Activated naive CD8-positive, alpha-beta T cell (primary cell): ENCODE data around the gene IGDCC3.

Experiments
- H3K27ac Mint-ChIP-seq: one replicate; pipeline ENCODE4 v1.8.0; 2021; ENCODE audit warnings: mixed read lengths
- H3K27me3 Mint-ChIP-seq: one replicate; pipeline ENCODE4 v1.8.0; 2021; ENCODE audit warnings: mixed read lengths
- H3K36me3 Mint-ChIP-seq: one replicate; pipeline ENCODE4 v1.8.0; 2021; ENCODE audit warnings: mixed read lengths
- H3K4me1 Mint-ChIP-seq: one replicate; pipeline ENCODE4 v1.8.0; 2021; ENCODE audit warnings: low read depth, mixed read lengths
- H3K4me3 Mint-ChIP-seq: one replicate; pipeline ENCODE4 v1.8.0; 2021; ENCODE audit warnings: mild to moderate bottlenecking, mixed read lengths
- H3K9me3 Mint-ChIP-seq: one replicate; pipeline ENCODE4 v1.8.0; 2021; ENCODE audit warnings: low read depth, mixed read lengths

Gene IGDCC3

GRCh38 chr15:65337436-65338070 is 40.2 kb downstream of the IGDCC3 start:
- Mint-ChIP-seq H3K36me3 (no peaks in the 10 kb centered on the region), H3K27ac (no peak overlapping the region), H3K4me1 (peaks cover 2% of the 10 kb centered on the region), H3K27me3 (peaks cover 4% of the 10 kb centered on the region), H3K4me3 (no peak overlapping the region), H3K9me3 (no peaks in the 10 kb centered on the region)

GRCh38 chr15:65336493-65337435 is 41.0 kb downstream of the IGDCC3 start:
- H3K4me3 Mint-ChIP-seq = no peak overlapping the region
- peaks cover 4% of the 10 kb centered on the region for H3K27me3 Mint-ChIP-seq
- no peaks in the 10 kb centered on the region for H3K36me3 Mint-ChIP-seq
- no peak overlapping the region for H3K27ac Mint-ChIP-seq
- H3K9me3 Mint-ChIP-seq = no peaks in the 10 kb centered on the region
- peaks cover 2% of the 10 kb centered on the region for H3K4me1 Mint-ChIP-seq

GRCh38 chr15:65335278-65336055 is 42.3 kb downstream of the IGDCC3 start:
- no peaks in the 10 kb centered on the region for H3K36me3 Mint-ChIP-seq
- H3K27me3 Mint-ChIP-seq = peaks cover 3% of the 10 kb centered on the region
- no peak overlapping the region for H3K27ac Mint-ChIP-seq
- no peak overlapping the region for H3K4me3 Mint-ChIP-seq
- peaks cover 2% of the 10 kb centered on the region for H3K4me1 Mint-ChIP-seq
- H3K9me3 Mint-ChIP-seq = no peaks in the 10 kb centered on the region

GRCh38 chr15:65334586-65335231 is 43.1 kb downstream of the IGDCC3 start:
- Mint-ChIP-seq H3K9me3 (no peaks in the 10 kb centered on the region), H3K27ac (no peak overlapping the region), H3K4me1 (peaks cover 1% of the 10 kb centered on the region), H3K36me3 (no peaks in the 10 kb centered on the region), H3K4me3 (no peak overlapping the region), H3K27me3 (peaks cover 2% of the 10 kb centered on the region)

GRCh38 chr15:65333856-65334255 is 43.9 kb downstream of the IGDCC3 start:
- no peaks in the 10 kb centered on the region for H3K27me3 Mint-ChIP-seq

GRCh38 chr15:65333148-65333820 is 44.5 kb downstream of the IGDCC3 start:
- no peaks in the 10 kb centered on the region for H3K4me1 Mint-ChIP-seq
- no peaks in the 10 kb centered on the region for H3K27me3 Mint-ChIP-seq
- H3K36me3 Mint-ChIP-seq = no peaks in the 10 kb centered on the region
- H3K4me3 Mint-ChIP-seq = no peak overlapping the region
- no peak overlapping the region for H3K27ac Mint-ChIP-seq
- no peaks in the 10 kb centered on the region for H3K9me3 Mint-ChIP-seq

More at GRCh38 chr15:65333856-65334255, 43.9 kb downstream of the IGDCC3 start:
- Mint-ChIP-seq H3K9me3 (no peaks in the 10 kb centered on the region), H3K4me3 (no peak overlapping the region), H3K36me3 (no peaks in the 10 kb centered on the region), H3K27ac (no peak overlapping the region), H3K4me1 (no peaks in the 10 kb centered on the region)

GRCh38 chr15:65332391-65333147 is 45.2 kb downstream of the IGDCC3 start:
- Mint-ChIP-seq H3K4me1 (no peaks in the 10 kb centered on the region), H3K36me3 (no peaks in the 10 kb centered on the region), H3K27ac (no peak overlapping the region), H3K9me3 (no peaks in the 10 kb centered on the region), H3K27me3 (peaks cover 2% of the 10 kb centered on the region), H3K4me3 (no peak overlapping the region)

- Mint-ChIP-seq H3K27ac (no peak overlapping the region), H3K9me3 (no peaks in the 10 kb centered on the region), H3K27me3 (peaks cover 2% of the 10 kb centered on the region), H3K4me1 (no peaks in the 10 kb centered on the region), H3K4me3 (no peak overlapping the region), H3K36me3 (no peaks in the 10 kb centered on the region)
Measured at GRCh38 chr15:65331811-65332210, 46.0 kb downstream of the IGDCC3 start.

GRCh38 chr15:65330934-65331645 is 46.7 kb downstream of the IGDCC3 start:
- H3K4me3 Mint-ChIP-seq = no peak overlapping the region
- no peak overlapping the region for H3K27ac Mint-ChIP-seq
- no peaks in the 10 kb centered on the region for H3K36me3 Mint-ChIP-seq
- H3K27me3 Mint-ChIP-seq = peaks cover 2% of the 10 kb centered on the region
- H3K9me3 Mint-ChIP-seq = no peaks in the 10 kb centered on the region
- H3K4me1 Mint-ChIP-seq = no peaks in the 10 kb centered on the region

- H3K27ac Mint-ChIP-seq = no peak overlapping the region
- no peaks in the 10 kb centered on the region for H3K36me3 Mint-ChIP-seq
- H3K4me1 Mint-ChIP-seq = no peaks in the 10 kb centered on the region
- no peaks in the 10 kb centered on the region for H3K9me3 Mint-ChIP-seq
- H3K4me3 Mint-ChIP-seq = no peak overlapping the region
- peaks cover 2% of the 10 kb centered on the region for H3K27me3 Mint-ChIP-seq
Measured at GRCh38 chr15:65329984-65330735, 47.6 kb downstream of the IGDCC3 start.

GRCh38 chr15:65329288-65329983 is 48.4 kb downstream of the IGDCC3 start:
- Mint-ChIP-seq H3K27me3 (peaks cover 2% of the 10 kb centered on the region), H3K4me3 (no peak overlapping the region), H3K27ac (no peak overlapping the region), H3K4me1 (no peaks in the 10 kb centered on the region), H3K36me3 (no peaks in the 10 kb centered on the region), H3K9me3 (no peaks in the 10 kb centered on the region)
